Fibroblast of pulmonary artery (primary cell): ENCODE data around the gene SLC35G3.
"Not testable (repeated sequence)": the region's sequence is repeated elsewhere in the genome, so short reads cannot be mapped to it uniquely, and the experiment has no call there.

Experiments used
- DNase-seq: peaks from one replicate; pipeline ENCODE4 v3.0.0-alpha.2; 2010; ENCODE audit warnings: low read depth
- H3K4me3 ChIP-seq: replicated peaks from 2 replicates; pipeline ENCODE4 v1.5.1; 2011; ENCODE audit warnings: low read depth, mild to moderate bottlenecking, control low read depth, low read length, moderate library complexity
- TF ChIP-seq, protein P1 (sequence below): IDR thresholded peaks from 2 replicates; pipeline ENCODE4 v1.5.1; 2011; ENCODE audit warnings: mild to moderate bottlenecking, control low read depth, low read length, inconsistent platforms; ENCODE audit errors: missing control alignments

SLC35G3 gene

DNA sequence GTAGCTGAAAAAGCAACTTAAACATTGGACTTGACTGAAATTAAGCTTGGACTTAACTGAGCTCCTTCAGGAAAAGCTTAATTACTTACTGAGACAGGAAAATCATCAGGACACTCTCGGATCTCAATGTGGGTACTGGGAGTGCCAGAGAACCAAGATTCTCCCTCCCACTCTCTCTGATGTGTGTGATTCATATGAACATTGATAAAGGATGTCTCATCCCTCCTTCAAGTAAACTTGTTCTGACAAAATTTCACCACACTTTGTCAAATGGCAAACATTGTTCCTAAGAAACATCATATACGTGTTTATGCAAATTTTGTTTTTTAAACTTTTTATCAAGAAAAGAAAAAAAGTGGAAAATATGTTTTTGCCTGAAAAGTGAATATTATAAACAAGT is 44.6 kb upstream of the SLC35G3 start:
- no peak overlapping the region for H3K4me3 ChIP-seq
- TF ChIP-seq, protein P1, sequence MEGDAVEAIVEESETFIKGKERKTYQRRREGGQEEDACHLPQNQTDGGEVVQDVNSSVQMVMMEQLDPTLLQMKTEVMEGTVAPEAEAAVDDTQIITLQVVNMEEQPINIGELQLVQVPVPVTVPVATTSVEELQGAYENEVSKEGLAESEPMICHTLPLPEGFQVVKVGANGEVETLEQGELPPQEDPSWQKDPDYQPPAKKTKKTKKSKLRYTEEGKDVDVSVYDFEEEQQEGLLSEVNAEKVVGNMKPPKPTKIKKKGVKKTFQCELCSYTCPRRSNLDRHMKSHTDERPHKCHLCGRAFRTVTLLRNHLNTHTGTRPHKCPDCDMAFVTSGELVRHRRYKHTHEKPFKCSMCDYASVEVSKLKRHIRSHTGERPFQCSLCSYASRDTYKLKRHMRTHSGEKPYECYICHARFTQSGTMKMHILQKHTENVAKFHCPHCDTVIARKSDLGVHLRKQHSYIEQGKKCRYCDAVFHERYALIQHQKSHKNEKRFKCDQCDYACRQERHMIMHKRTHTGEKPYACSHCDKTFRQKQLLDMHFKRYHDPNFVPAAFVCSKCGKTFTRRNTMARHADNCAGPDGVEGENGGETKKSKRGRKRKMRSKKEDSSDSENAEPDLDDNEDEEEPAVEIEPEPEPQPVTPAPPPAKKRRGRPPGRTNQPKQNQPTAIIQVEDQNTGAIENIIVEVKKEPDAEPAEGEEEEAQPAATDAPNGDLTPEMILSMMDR, result no peak
- DNase-seq, result peak; percentile 31

DNA sequence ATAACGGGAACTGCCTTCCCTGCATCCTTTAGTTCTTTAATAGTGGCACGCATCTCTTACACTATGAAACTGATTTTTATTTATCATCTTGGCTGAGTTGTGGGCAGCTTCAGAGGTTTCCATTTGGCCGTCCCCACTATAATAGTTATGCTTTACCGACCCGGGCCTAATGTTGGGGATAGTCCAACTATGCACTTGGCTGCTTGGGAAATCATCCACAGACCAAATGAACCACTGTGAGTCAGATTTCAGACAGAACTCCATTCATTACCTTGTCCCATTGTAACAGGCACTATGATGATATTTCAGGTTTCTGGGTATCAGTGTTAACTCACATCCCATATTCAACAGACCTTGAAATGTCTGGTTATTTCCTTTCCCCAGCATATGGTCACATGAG is 42.6 kb upstream of the SLC35G3 start:
- no peak for DNase-seq
- H3K4me3 ChIP-seq, result no peak overlapping the region
- TF ChIP-seq, protein P1, result no peak

DNA sequence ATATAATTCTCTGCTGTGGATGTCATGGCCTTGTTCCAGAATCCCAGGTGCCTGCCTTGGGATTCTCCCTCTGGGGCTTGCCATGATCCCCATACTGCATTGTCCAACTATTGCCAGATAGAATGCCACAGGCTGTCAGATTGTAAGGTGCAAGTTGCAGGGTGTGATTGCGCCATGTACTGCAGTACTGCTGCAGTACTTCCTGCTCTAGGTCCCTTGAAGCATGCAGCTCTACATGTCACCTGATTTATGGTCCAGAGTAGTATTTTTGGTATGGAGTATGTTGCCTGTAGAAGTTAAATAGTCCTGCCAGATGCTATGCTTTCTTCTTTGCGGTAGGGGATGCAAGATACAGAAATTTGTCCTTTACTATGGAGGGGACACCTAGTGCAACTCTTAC is 41.7 kb upstream of the SLC35G3 start:
- no peak overlapping the region for H3K4me3 ChIP-seq
- TF ChIP-seq, protein P1, result no peak
- no peak for DNase-seq

DNA sequence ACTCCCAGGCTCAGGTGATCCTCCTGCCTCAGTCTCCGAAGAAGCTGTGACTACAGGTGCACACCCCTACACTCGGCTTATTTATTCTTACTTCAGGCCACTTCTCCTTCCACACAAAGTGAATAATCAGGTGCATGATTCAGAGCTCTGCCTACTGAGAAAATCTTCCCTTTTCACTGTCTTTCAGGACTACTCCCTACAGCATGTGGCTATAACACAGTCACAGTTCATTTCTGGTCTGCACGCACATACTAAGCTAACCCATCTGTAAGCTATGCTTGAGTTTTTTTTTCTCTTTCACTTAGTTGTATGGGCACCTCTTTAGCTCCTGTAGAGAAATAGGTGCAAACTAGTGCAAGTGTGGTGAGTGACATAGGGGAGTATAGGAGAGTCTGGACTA is 41.1 kb upstream of the SLC35G3 start:
- H3K4me3 ChIP-seq, result no peak overlapping the region
- no peak for DNase-seq
- TF ChIP-seq, protein P1, result no peak

DNA sequence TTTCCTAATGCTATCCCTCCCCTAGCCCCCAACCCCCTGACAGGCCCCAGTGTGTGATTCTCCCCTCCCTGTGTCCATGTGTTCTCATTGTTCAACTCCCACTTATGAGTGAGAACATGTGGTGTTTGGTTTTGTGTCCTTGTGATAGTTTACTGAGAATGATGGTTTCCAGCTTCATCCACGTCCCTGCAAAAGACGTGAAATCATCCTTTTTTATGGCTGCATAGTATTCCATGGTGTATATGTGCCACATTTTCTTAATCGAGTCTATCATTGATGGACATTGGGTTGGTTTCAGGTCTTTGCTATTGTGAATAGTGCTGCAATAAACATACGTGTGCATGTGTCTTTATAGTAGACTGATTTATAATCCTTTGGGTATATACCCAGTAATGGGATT is 40.1 kb upstream of the SLC35G3 start:
- H3K4me3 ChIP-seq, DNase-seq: not testable (repeated sequence)

DNA sequence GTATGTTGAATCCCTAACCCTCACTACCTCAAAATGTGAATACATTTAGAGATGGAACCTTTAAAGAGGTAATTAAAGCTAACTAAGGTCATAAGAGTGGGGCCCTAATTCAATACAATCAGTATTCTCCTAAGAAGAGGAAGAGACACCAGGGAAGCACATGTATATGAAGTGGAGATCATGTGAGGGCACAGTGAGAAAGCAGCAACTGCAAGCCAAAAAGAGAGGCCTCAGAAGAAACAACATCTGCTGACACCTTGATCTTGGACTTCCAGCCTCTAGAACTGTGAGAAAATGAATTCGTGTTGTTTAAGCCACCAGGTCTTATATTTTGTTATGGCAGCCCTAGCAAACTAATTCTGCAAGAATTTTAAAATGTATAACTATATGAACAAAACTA is 35.4 kb upstream of the SLC35G3 start:
- H3K4me3 ChIP-seq, result no peak overlapping the region
- TF ChIP-seq, protein P1, result no peak
- DNase-seq, result no peak

DNA sequence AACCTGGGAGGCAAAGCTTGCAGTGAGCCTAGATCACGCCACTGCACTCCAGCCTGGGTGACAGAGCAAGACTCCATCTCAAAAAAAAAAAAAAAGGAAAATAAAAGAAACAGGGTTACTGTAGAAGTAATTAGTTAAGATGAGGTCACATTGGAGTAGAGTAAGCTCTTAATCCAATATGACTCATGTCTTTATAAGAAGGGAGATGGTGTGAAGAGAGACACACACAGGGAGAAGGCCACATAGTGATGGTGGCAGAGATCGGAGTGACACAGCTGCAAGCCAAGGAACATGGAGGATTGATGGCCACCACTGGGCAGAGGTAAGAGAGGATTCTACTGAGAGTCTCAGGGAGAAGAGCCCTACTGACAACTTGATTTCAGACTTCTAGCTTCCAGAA is 33.4 kb upstream of the SLC35G3 start:
- TF ChIP-seq, protein P1, result no peak
- DNase-seq, result no peak

DNA sequence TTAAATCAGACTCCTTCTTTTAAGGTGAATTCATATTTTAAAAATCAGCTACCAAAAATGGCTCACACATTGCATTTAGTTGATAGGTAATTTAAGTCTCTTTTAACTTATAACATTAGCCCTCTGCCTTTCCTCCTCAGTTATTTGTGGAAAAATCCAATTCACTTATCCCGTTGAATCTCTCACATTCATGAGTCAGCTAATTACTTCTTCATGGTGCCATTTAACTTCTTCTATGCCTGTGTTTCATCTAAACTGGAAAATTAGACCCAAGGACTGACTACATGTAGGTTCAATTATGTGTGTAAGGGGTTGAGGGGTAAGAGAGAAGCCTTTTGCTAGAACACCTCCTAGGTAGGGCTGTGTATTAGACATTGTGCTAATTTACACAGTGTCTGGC is 30.2 kb upstream of the SLC35G3 start:
- no peak for DNase-seq
- H3K4me3 ChIP-seq, result no peak overlapping the region
- TF ChIP-seq, protein P1, result no peak

More for the DNA sequence above, 33.4 kb upstream of the SLC35G3 start:
- H3K4me3 ChIP-seq, result no peak overlapping the region
